Muscle layer of duodenum (tissue), 2 donors: ENCODE results near the gene STPG1.

Experiments
- H3K27ac ChIP-seq: one replicate; pipeline ENCODE4 v1.7.0; 2013; ENCODE audit warnings: mild to moderate bottlenecking, low read length
- H3K27me3 ChIP-seq: one replicate; pipeline ENCODE4 v1.7.0; 2013; ENCODE audit warnings: low read depth, mild to moderate bottlenecking, control low read depth, low read length
- H3K36me3 ChIP-seq, 2 donors: one replicate each; pipeline ENCODE4 v1.7.0; 2013; ENCODE audit warnings: low read length in 2 of 2, control low read depth in 1 of 2, mild to moderate bottlenecking in 1 of 2; ENCODE audit not compliant: insufficient read depth in 2 of 2, control insufficient read depth in 1 of 2
- H3K4me1 ChIP-seq, 2 donors: one replicate each; pipeline ENCODE4 v1.7.0; 2013; ENCODE audit warnings: low read length in 2 of 2, mild to moderate bottlenecking in 2 of 2, control low read depth in 1 of 2, moderate library complexity in 1 of 2; ENCODE audit not compliant: insufficient read depth in 2 of 2, control insufficient read depth in 1 of 2
- H3K4me3 ChIP-seq, 2 donors: one replicate each; pipeline ENCODE4 v1.7.0; 2013; ENCODE audit warnings: low read length in 2 of 2, low read depth in 1 of 2, mild to moderate bottlenecking in 1 of 2
- H3K9me3 ChIP-seq, 2 donors: one replicate each; pipeline ENCODE4 v1.7.0; 2013; ENCODE audit warnings: low read length in 2 of 2, control low read depth in 1 of 2, mild to moderate bottlenecking in 1 of 2; ENCODE audit not compliant: control insufficient read depth in 1 of 2
- donor health status: healthy.

STPG1 gene

GRCh38 chr1:24336075-24336474, 77.5 kb downstream of the STPG1 start:
- Histone ChIP-seq H3K27ac (no peak overlapping the region), H3K27me3 (no peaks in the 10 kb centered on the region), H3K36me3 (no peaks in the 10 kb centered on the region), H3K4me3 (no peak overlapping the region), H3K9me3 (no peaks in the 10 kb centered on the region), H3K4me1 (no peaks in the 10 kb centered on the region)

- no peaks in the 10 kb centered on the region for H3K9me3 ChIP-seq
- no peak overlapping the region for H3K4me3 ChIP-seq
- no peaks in the 10 kb centered on the region for H3K27me3 ChIP-seq
- H3K27ac ChIP-seq = no peak overlapping the region
- no peaks in the 10 kb centered on the region for H3K36me3 ChIP-seq
- no peaks in the 10 kb centered on the region for H3K4me1 ChIP-seq
These were observed 81.5 kb downstream of the STPG1 start for GRCh38 chr1:24331961-24332673.

- Histone ChIP-seq H3K9me3 (no peaks in the 10 kb centered on the region), H3K27ac (no peak overlapping the region), H3K27me3 (no peaks in the 10 kb centered on the region), H3K36me3 (no peaks in the 10 kb centered on the region), H3K4me3 (no peak overlapping the region), H3K4me1 (no peaks in the 10 kb centered on the region)
These were observed 83.6 kb downstream of the STPG1 start for GRCh38 chr1:24329797-24330543.

DNA sequence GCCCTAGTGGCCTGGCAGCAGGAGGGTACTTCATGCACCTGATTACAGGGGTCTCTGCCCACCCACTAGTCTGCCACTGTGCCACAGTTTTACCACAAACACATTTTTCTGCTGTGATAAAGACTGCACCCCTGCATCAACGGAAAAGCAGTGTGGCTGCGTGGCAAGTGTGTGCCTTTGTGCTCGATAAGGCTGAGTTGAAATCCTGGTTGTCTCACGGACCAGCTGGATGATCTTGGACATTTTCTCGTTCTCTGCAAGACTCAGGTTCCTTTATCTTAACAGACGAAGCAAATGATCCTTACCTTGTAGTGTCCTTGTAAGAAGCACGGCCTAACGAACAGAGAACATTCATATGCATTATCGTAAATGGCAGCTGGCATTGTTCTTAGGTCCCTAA, 84.3 kb downstream of the STPG1 start:
- Histone ChIP-seq H3K27me3 (no peaks in the 10 kb centered on the region), H3K9me3 (no peaks in the 10 kb centered on the region), H3K4me3 (no peak overlapping the region), H3K36me3 (no peaks in the 10 kb centered on the region), H3K4me1 (no peaks in the 10 kb centered on the region), H3K27ac (no peak overlapping the region)

- no peaks in the 10 kb centered on the region for H3K4me1 ChIP-seq
- H3K27ac ChIP-seq = no peak overlapping the region
- no peaks in the 10 kb centered on the region for H3K27me3 ChIP-seq
- no peak overlapping the region for H3K4me3 ChIP-seq
- H3K36me3 ChIP-seq = no peaks in the 10 kb centered on the region
- H3K9me3 ChIP-seq = no peaks in the 10 kb centered on the region
These were observed 85.7 kb downstream of the STPG1 start for GRCh38 chr1:24327891-24328290.

DNA sequence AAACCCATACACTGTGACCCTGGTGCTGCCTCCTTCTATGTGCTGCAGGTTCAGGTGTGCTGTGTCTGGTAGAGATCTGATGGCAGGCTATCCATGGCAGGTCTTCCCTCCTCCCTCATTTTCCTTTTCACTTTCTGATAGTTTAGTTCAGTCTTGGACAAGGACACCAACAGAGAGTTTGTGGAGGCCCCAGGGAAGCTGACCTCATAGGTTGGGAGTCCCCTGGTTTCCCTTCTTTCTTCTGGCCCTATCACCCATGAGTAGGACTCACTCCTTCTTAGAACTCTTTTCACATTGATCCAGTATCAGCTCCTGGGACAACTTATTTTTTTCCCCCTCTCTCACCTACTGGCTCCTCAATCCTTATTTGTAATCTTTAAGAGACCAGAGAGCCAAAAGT, 86.1 kb downstream of the STPG1 start:
- no peaks in the 10 kb centered on the region for H3K4me1 ChIP-seq
- no peaks in the 10 kb centered on the region for H3K36me3 ChIP-seq
- H3K27ac ChIP-seq = no peak overlapping the region
- H3K4me3 ChIP-seq = no peak overlapping the region
- no peaks in the 10 kb centered on the region for H3K27me3 ChIP-seq
- H3K9me3 ChIP-seq = no peaks in the 10 kb centered on the region

DNA sequence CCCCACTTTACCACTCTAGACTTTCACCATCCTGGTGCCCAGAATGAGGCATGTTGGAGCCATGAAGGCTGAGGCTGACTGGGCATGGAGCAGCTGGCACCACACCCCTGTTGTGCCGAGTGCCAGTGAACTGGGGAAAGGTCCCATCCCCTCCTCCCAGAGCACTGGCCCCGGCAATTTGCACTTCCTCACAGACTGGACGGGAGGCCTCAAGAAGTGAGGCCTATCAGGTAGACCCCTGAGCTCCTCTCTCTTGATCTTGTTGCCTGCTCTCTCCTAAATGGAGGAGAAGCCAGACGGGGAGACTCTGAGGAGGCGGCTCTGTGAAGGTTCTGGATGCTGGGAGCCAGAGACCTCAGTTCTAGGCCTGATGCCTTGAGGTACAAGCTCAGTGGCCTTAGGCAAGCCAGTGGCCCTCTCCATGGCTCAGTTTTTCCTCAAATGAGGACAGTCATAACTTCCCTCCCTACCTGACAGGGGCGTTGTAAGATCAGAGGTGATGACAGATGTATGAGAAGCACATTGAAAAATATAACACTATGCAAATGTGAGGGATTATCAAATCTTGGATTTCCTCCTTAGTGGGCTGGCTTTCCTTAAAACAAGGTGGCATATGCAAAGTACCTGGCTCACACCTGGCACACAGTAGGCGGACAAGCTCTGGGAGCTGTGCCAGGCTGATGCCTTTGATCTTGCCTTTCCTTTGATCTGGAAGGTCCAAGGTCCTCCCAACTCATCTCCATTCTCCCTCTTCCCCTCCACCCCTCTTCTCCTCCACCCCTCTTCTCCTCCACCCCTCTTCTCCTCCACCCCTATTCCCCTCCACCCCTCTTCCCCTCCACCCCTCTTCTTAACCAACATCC, 87.8 kb downstream of the STPG1 start:
- H3K36me3 ChIP-seq = no peaks in the 10 kb centered on the region
- no peaks in the 10 kb centered on the region for H3K9me3 ChIP-seq
- peaks cover 0 to 9% of the 10 kb centered on the region in 2 donors for H3K4me1 ChIP-seq
- H3K4me3 ChIP-seq = no peak overlapping the region
- H3K27me3 ChIP-seq = no peaks in the 10 kb centered on the region
- H3K27ac ChIP-seq = no peak overlapping the region

DNA sequence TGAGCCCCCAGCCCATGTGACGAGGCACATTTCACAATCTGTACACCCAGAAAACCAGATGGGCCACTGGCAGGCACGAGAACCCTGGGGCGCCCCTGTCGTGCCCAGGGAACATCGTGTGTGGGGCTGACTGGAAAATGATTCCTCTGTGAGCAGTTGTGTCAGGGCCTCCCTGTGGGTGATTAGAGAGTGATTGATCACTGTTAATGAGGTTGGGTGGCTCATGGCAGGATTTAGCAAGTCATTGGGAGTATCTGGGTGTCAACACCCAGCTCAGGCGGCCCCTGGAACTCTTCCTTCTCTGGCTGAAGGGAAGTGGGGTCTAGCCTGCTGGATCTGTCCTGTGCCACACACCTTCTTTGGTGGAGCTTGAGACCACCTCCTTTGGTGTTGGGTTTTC, 88.7 kb downstream of the STPG1 start:
- Histone ChIP-seq H3K27me3 (no peaks in the 10 kb centered on the region), H3K4me1 (peaks cover 0 to 9% of the 10 kb centered on the region in 2 donors), H3K27ac (no peak overlapping the region), H3K9me3 (no peaks in the 10 kb centered on the region), H3K4me3 (no peak overlapping the region), H3K36me3 (no peaks in the 10 kb centered on the region)

DNA sequence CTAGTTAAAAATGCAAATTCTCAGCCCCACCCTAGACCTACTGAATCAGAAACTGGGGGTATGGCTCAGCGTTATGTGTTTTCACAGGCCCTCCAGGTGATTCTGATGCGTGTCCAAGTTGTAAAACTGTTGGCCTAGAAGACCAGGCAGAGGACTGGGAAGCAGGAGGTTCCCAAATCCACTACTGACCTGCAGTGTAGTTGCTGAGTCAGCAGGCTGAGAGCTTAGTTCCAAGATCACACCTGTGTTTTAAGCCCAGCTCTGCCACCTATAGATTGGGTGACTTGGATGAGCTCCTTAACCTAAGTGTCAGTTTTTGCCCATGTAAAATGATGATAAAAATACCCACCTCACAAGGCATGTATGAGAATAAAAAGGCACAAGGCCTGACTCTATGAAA, 90.3 kb downstream of the STPG1 start:
- no peak overlapping the region for H3K27ac ChIP-seq
- no peaks in the 10 kb centered on the region for H3K27me3 ChIP-seq
- H3K9me3 ChIP-seq = no peaks in the 10 kb centered on the region
- H3K4me1 ChIP-seq = peaks cover 0 to 18% of the 10 kb centered on the region in 2 donors
- H3K36me3 ChIP-seq = no peaks in the 10 kb centered on the region
- no peak overlapping the region for H3K4me3 ChIP-seq

DNA sequence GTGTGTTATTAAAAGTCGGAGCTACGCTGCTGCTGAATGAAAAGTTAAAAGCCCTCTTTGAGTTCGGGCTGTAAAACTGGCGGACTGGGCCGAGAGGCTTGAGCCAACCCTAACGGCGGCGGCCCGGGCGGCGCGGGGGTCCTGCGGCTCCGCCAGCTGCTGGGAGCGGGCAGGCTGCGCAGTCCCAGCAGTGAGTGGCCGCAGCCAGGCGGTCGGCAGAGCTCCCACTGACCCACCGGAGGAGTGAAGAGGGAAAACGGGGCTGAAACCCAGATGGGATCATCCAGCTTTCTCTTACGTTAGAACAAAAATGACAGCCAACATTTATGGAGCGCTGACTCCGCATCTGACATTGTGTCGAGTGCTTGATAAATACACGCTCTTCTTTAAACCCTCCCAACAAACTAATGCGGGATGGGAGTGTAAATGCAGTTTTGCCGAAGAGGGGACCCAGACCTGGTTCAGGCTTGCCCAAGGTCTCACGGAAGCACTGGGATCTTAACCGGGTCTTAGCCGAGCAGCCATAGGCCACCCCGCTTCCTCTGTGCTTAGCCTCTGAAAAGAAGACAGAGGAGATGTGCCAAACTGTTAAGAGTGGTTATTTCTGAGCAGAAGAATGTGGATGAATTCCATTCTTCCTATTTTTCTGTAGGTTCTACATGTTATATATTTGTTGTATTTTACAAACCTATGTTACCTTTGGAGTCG, 91.0 kb downstream of the STPG1 start:
- Histone ChIP-seq H3K27ac (no peak overlapping the region), H3K4me1 (peaks cover under 1 to 23% of the 10 kb centered on the region in 2 donors), H3K27me3 (peaks cover under 1% of the 10 kb centered on the region), H3K36me3 (no peaks in the 10 kb centered on the region), H3K4me3 (peak overlapping the region; percentile 47 to 69), H3K9me3 (no peaks in the 10 kb centered on the region)
